Colonic mucosa (tissue), 4 donors: ENCODE results near the gene MKNK1. TPM values are rescaled to one million over a fixed set of nuclear protein-coding genes. Genes with fewer than 3 reads are reported as not detected.

Experiments
- DNase-seq: peaks from one replicate; pipeline ENCODE4 v3.0.0-alpha.2; 2020
- H3K27ac ChIP-seq: fragments of 200-600 bp; one replicate; pipeline ENCODE4 v1.8.0; 2021
- H3K27me3 ChIP-seq: fragments of 200-600 bp; one replicate; pipeline ENCODE4 v1.8.0; 2021
- H3K36me3 ChIP-seq: fragments of 200-600 bp; one replicate; pipeline ENCODE4 v1.8.0; 2021
- H3K4me1 ChIP-seq: fragments of 200-600 bp; one replicate; pipeline ENCODE4 v1.8.0; 2021; ENCODE audit warnings: mild to moderate bottlenecking
- H3K4me3 ChIP-seq: fragments of 200-600 bp; one replicate; pipeline ENCODE4 v1.8.0; 2021
- H3K9ac ChIP-seq, 2 donors: one replicate each; pipeline ENCODE4 v1.7.0; 2013; ENCODE audit warnings: control low read depth in 2 of 2, low read depth in 2 of 2, low read length in 2 of 2
- H3K9me3 ChIP-seq: fragments of 200-600 bp; one replicate; pipeline ENCODE4 v1.8.0; 2021
- intact Hi-C: fragments of 100-400 bp; cut with DNase I; formaldehyde crosslinking; loops from one replicate; pipeline ENCODE4 v1.14.1; 2022
- total RNA-seq, 2 donors: library from RNA; stranded (reverse); fragmentation: NEBNext Ultra II Directional in 1 of 2; extraction: Animal tissue kit (Norgen Biotek cat#: 25700) in 1 of 2; gene quantifications; one replicate each; pipeline ENCODE4 v1.2.1, GENCODE V29; 2021
- TF ChIP-seq, protein P1 (sequence below): fragments of 200-600 bp; IDR thresholded peaks from one replicate; pipeline ENCODE4 v1.8.0; 2022; ENCODE audit warnings: antibody characterized with exemption, mild to moderate bottlenecking
- donor health status: healthy.
- donor health status: DM: no; HTN: no; CAD: no.
- donor health status: DM: no; HTN: no; CAD: no.

Gene MKNK1
- total RNA-seq, 2 donors from 2014 or later = 27.0 to 36.8 TPM

DNA sequence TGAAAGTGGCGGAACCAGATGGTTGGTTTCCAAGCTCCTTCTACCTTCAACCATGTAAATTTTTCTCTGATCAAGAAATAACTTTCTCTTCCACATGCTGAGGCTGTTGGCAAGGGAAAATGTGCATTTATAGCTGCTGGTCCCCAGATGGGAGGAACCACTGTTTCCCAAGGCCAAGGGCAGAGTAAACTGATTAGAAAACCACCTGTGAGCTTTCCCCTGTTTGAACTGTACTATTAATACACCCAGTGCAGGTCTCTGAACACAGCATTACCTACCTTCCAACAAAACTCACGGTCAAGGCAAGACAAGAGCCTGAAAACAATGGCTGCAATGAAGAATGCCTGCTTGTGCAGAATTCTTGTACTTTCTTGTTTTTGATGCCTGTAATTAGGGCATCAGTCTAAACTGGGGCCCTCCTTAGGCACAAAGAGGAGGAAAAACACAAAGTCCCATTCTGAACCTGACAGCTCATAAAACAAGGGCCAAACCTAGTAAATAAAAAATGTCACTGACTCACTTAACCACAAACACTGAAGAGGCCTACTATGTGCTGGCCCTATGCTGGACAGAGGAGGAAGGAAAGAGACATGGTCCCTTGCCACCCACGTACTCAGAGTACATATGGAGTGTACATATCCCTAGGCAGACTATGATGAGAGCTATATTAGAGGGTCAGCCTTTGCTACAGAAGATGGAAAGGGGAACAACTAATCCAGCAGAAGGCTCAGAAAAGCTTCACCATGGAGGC, 2.6 kb downstream of the MKNK1 start:
- Histone ChIP-seq H3K27me3 (no peaks in the 10 kb centered on the region), H3K9me3 (no peaks in the 10 kb centered on the region), H3K9ac (no peak overlapping the region), H3K4me3 (no peak overlapping the region), H3K36me3 (no peaks in the 10 kb centered on the region), H3K27ac (no peak overlapping the region), H3K4me1 (peaks cover 8% of the 10 kb centered on the region)
- DNase-seq = no peak
- intact Hi-C loops = no loop called here
- TF ChIP-seq, protein P1, sequence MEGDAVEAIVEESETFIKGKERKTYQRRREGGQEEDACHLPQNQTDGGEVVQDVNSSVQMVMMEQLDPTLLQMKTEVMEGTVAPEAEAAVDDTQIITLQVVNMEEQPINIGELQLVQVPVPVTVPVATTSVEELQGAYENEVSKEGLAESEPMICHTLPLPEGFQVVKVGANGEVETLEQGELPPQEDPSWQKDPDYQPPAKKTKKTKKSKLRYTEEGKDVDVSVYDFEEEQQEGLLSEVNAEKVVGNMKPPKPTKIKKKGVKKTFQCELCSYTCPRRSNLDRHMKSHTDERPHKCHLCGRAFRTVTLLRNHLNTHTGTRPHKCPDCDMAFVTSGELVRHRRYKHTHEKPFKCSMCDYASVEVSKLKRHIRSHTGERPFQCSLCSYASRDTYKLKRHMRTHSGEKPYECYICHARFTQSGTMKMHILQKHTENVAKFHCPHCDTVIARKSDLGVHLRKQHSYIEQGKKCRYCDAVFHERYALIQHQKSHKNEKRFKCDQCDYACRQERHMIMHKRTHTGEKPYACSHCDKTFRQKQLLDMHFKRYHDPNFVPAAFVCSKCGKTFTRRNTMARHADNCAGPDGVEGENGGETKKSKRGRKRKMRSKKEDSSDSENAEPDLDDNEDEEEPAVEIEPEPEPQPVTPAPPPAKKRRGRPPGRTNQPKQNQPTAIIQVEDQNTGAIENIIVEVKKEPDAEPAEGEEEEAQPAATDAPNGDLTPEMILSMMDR = no peak

DNA sequence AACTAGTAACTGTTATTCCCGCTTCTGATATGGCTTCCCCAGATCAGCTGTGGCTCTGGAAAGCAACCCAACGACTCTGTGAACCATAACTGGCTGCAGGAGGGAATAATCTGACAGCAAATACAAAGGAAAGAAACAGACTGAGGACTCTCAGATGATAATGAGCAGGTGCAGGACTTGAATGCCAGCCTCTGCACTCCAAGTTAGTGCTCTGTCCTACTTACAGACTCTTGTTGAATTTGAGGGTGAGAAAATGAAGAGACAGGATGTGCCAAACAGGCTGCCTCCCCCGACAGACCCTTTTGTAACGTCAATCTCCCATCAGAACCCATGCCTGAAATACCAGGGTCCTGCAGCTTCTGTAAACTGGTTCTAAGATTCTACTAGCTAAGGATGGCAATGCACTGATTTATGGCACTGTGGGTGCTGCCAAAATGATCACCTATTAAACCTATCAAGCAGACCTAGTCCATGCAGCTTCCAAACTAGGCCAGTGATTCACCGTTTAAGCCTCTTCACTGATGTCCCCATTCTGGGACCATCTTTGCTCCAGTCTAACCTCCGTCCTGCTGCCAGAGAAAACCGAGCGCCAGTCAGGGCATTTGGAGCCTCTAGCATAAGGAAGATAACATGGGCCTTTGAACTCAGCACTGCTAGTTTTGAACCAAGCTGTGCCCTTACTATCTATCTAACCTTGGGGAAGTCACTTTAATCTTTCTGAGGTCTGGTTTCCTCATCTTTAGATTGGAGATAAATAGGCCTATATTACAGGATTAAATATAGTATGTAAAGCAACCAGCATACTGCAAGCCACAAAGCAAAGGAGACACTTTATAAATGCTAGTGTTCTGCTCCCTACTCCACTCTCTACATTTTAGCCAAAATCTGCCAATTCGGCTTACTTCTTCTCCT, 4.8 kb downstream of the MKNK1 start:
- DNase-seq = no peak
- Histone ChIP-seq H3K9ac (no peak overlapping the region), H3K4me3 (no peak overlapping the region), H3K27me3 (no peaks in the 10 kb centered on the region), H3K9me3 (no peaks in the 10 kb centered on the region), H3K27ac (no peak overlapping the region), H3K36me3 (no peaks in the 10 kb centered on the region), H3K4me1 (peaks cover 8% of the 10 kb centered on the region)
- TF ChIP-seq, protein P1 = no peak
- intact Hi-C loops = no loop called here

DNA sequence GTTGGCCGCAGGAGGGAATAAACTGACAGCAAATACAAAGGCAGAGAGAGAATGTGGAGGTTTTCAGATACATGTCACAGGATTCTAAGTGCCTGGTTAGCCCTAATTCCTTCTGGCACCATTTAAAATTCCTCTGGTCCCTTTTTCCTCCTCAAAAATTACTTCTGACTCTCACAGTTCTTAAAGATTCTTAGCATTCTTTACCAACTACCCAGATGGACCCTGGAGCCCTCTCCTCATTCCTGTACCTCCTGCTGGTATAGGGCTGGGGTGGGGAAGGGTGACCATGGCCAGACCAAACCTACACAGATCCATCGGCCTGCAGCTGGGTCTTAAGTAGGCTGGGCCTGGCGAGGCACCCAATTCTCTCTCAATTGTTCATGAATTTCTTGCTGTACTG, 7.2 kb downstream of the MKNK1 start:
- Histone ChIP-seq H3K9me3 (no peaks in the 10 kb centered on the region), H3K4me3 (no peak overlapping the region), H3K36me3 (peaks cover 5% of the 10 kb centered on the region), H3K27ac (no peak overlapping the region), H3K9ac (no peak overlapping the region), H3K4me1 (no peaks in the 10 kb centered on the region), H3K27me3 (no peaks in the 10 kb centered on the region)
- DNase-seq = no peak
- intact Hi-C loops = no loop called here
- TF ChIP-seq, protein P1 = no peak

DNA sequence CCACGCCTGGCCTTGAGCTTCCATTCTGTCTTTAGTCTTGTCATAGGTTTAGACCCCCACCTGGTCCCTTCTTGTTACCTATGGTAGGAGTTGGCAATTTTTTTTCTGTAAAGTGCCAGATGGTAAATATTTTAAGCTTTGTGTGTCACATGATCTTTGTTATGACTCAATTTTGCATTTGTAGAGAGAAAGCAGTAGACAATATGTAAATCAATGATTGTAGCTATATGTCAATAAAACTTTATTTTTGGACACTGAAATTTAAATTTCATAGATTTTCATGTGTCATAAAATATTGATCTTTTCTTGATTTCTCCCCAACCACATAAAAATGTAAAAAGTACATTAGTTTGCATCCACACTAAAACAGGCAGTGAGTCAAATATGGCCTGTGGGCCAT, 8.0 kb downstream of the MKNK1 start:
- no peaks in the 10 kb centered on the region for H3K27me3 ChIP-seq
- no peak overlapping the region for H3K27ac ChIP-seq
- DNase-seq = no peak
- H3K4me3 ChIP-seq = no peak overlapping the region
- H3K9ac ChIP-seq = no peak overlapping the region
- H3K36me3 ChIP-seq = peaks cover 9% of the 10 kb centered on the region
- H3K9me3 ChIP-seq = no peaks in the 10 kb centered on the region
- TF ChIP-seq, protein P1 = no peak
- intact Hi-C loops = no loop called here
- no peaks in the 10 kb centered on the region for H3K4me1 ChIP-seq

DNA sequence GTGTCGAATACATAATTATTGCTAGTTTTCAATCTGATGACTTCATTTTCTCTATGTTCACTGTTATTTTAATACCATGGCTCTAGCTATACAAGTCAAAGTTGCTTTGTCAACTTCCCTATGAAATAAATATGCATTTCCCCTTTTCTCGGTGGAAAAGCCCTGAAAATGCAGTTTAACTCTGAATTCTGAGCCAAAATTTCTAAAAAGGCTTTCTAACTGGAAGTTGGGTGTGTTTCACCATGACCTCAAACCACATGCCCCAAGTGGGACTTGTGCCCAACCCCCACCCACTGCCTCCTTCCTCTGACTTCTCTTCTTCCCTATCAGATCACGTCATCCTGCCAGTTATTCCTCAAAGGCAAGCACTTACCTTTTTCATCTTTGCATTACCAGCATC, 8.9 kb downstream of the MKNK1 start:
- DNase-seq = peak; percentile 50
- no peak overlapping the region for H3K9ac ChIP-seq
- H3K4me3 ChIP-seq = no peak overlapping the region
- H3K27ac ChIP-seq = peak overlapping the region; percentile 47
- H3K27me3 ChIP-seq = no peaks in the 10 kb centered on the region
- TF ChIP-seq, protein P1 = no peak
- intact Hi-C loops = no loop called here
- no peaks in the 10 kb centered on the region for H3K9me3 ChIP-seq
- peaks cover 9% of the 10 kb centered on the region for H3K36me3 ChIP-seq
- no peaks in the 10 kb centered on the region for H3K4me1 ChIP-seq
